DMS114 treated with DMSO at 0.1 percent for 48 hours (cell line): ENCODE results near the gene TBL1XR1.
"Not testable (repeated sequence)": the region's sequence is repeated elsewhere in the genome, so short reads cannot be mapped to it uniquely, and the experiment has no call there.

Source experiments
- DNase-seq: peaks from one replicate; lab custom pipeline; 2025; ENCODE audit not compliant: unreplicated experiment; lab: John Stamatoyannopoulos, UW

Gene TBL1XR1

GRCh38 chr3:177034832-177035475, 162.3 kb downstream of the TBL1XR1 start:
- no peak for DNase-seq

GRCh38 chr3:177026505-177027277, 170.6 kb downstream of the TBL1XR1 start:
- DNase-seq, result no peak

GRCh38 chr3:177015881-177016280, 181.4 kb downstream of the TBL1XR1 start:
- no peak for DNase-seq

GRCh38 chr3:177013681-177014280, 183.5 kb downstream of the TBL1XR1 start:
- no peak for DNase-seq

GRCh38 chr3:177005718-177006405, 191.4 kb downstream of the TBL1XR1 start:
- no peak for DNase-seq

GRCh38 chr3:177000159-177000558, 197.1 kb downstream of the TBL1XR1 start:
- not testable (repeated sequence) for DNase-seq

GRCh38 chr3:176995946-176996345, 201.3 kb downstream of the TBL1XR1 start:
- DNase-seq, result no peak

- no peak for DNase-seq
Measured at GRCh38 chr3:176994891-176995781, 202.1 kb downstream of the TBL1XR1 start.

GRCh38 chr3:176994393-176994792, 202.9 kb downstream of the TBL1XR1 start:
- DNase-seq, result no peak

- no peak for DNase-seq
Measured at GRCh38 chr3:176992978-176993377, 204.3 kb downstream of the TBL1XR1 start.

- DNase-seq, result no peak
Measured at GRCh38 chr3:176992565-176992964, 204.7 kb downstream of the TBL1XR1 start.

- DNase-seq, result no peak
Measured at GRCh38 chr3:176988795-176989194, 208.5 kb downstream of the TBL1XR1 start.

GRCh38 chr3:176987901-176988650, 209.2 kb downstream of the TBL1XR1 start:
- DNase-seq, result no peak

GRCh38 chr3:176978441-176978840, 218.8 kb downstream of the TBL1XR1 start:
- DNase-seq, result no peak

- DNase-seq, result no peak
Measured at GRCh38 chr3:176977331-176977730, 220.0 kb downstream of the TBL1XR1 start.

- DNase-seq, result no peak
Measured at GRCh38 chr3:176976586-176976985, 220.7 kb downstream of the TBL1XR1 start.

- no peak for DNase-seq
Measured at GRCh38 chr3:176974279-176974678, 223.0 kb downstream of the TBL1XR1 start.

- DNase-seq, result no peak
Measured at GRCh38 chr3:176971613-176972174, 225.6 kb downstream of the TBL1XR1 start.

- no peak for DNase-seq
Measured at GRCh38 chr3:176970770-176971169, 226.5 kb downstream of the TBL1XR1 start.

- no peak for DNase-seq
Measured at GRCh38 chr3:176969506-176969905, 227.8 kb downstream of the TBL1XR1 start.
